Transverse colon (tissue), 4 donors: ENCODE measurements around the gene NKPD1.

Source experiments
- CTCF ChIP-seq, 5 experiments: fragments of 200-600 bp in 3 of 5; fragments of 450-650 bp in 2 of 5; sonication (generic) in 3 of 5; IDR thresholded peaks; 1 replicate in 2 of 5; 2 replicates in 3 of 5; pipeline ENCODE4 v1.5.1; 2016 to 2017; ENCODE audit warnings: antibody characterized with exemption in 5 of 5, inconsistent platforms in 3 of 5, mild to moderate bottlenecking in 2 of 5, moderate library complexity in 1 of 5
- EP300 ChIP-seq: sonication (generic); formaldehyde crosslinking; IDR thresholded peaks from one replicate; pipeline ENCODE4 v1.6.1; 2017; ENCODE audit warnings: antibody characterized with exemption, low read depth
- POLR2A ChIP-seq: fragments of 450-650 bp; IDR thresholded peaks from one replicate; pipeline ENCODE4 v1.6.1; 2016; ENCODE audit warnings: antibody characterized with exemption, mild to moderate bottlenecking, moderate library complexity
- POLR2AphosphoS5 ChIP-seq, 3 donors: sonication (generic); formaldehyde crosslinking; IDR thresholded peaks; one replicate each; pipeline ENCODE4 v1.6.1; 2016; ENCODE audit warnings: antibody characterized with exemption in 3 of 3

DNA sequence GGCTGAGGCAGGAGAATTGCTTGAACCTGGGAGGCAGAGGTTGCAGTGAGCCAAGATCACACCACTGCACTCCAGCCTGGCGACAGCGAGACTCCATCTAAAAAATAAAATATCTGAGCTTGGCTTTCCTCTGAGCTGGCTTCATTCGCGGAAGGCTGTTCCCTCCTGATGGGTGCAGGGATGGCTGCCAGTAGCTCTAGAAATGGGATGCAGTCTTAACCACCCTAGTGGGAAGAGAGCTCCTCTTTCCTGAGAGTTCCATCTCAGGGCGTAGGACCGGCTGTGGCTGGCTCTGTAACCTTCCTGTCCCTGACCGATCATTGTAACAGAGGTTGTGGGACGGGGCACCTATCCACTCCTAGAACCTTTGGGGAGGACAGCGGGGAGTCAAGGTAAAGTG is 35.4 kb downstream of the NKPD1 start:
- TF ChIP-seq EP300 (no peak), CTCF (IDR thresholded peaks at IDR 0.05) (no peak), POLR2AphosphoS5 (IDR thresholded peaks at IDR 0.05) (no peak), POLR2A (no peak)
